Sigmoid colon (tissue), 7 donors: ENCODE measurements around the gene TAS2R60. TPM values are rescaled to one million over a fixed set of nuclear protein-coding genes. Genes with fewer than 3 reads are reported as not detected.
"Not testable (repeated sequence)": the region's sequence is repeated elsewhere in the genome, so short reads cannot be mapped to it uniquely, and the experiment has no call there.

Experiments
- DNase-seq: peaks from one replicate; pipeline ENCODE4 v3.0.0-alpha.2; 2019
- H3K27ac ChIP-seq, 4 donors: fragments of 200-600 bp; sonication (generic); one replicate each; pipeline ENCODE4 v1.5.1; 2016 to 2019; ENCODE audit warnings: mild to moderate bottlenecking in 1 of 4
- H3K27me3 ChIP-seq, 3 donors: fragments of 200-600 bp; sonication (generic); one replicate each; pipeline ENCODE4 v1.5.1; 2019; ENCODE audit warnings: mild to moderate bottlenecking in 1 of 3
- H3K36me3 ChIP-seq, 4 donors: fragments of 200-600 bp; sonication (generic); one replicate each; pipeline ENCODE4 v1.5.1; 2016 to 2019
- H3K4me1 ChIP-seq, 4 donors: fragments of 200-600 bp; sonication (generic); one replicate each; pipeline ENCODE4 v1.5.1; 2017 to 2019
- H3K4me3 ChIP-seq, 4 donors: fragments of 200-600 bp; sonication (generic); one replicate each; pipeline ENCODE4 v1.5.1; 2017 to 2019; ENCODE audit warnings: mild to moderate bottlenecking in 2 of 4, moderate library complexity in 1 of 4
- H3K9me3 ChIP-seq, 4 donors: fragments of 200-600 bp in 3 of 4; sonication (generic) in 3 of 4; one replicate each; pipeline versions ENCODE4 v1.5.1 to v1.6.1; 2013 to 2019
- EP300 ChIP-seq, 4 donors: sonication (generic); formaldehyde crosslinking; IDR thresholded peaks; one replicate each; pipeline ENCODE4 v1.6.1; 2017; ENCODE audit warnings: antibody characterized with exemption in 4 of 4
- POLR2A ChIP-seq, 2 donors: fragments of 450-650 bp; IDR thresholded peaks; one replicate each; pipeline ENCODE4 v1.6.1; 2016; ENCODE audit warnings: antibody characterized with exemption in 2 of 2, mild to moderate bottlenecking in 2 of 2, moderate library complexity in 2 of 2
- POLR2AphosphoS5 ChIP-seq, 4 donors: sonication (generic); formaldehyde crosslinking; IDR thresholded peaks; one replicate each; pipeline ENCODE4 v1.6.1; 2017; ENCODE audit warnings: antibody characterized with exemption in 4 of 4
- WGBS, 2 donors: extraction: QIAGEN DNeasy Blood & Tissue Kit; methylation state at CpG; one replicate each; pipeline ENCODE4 v1.1.7; 2013; 5-methylcytosine and 5-hydroxymethylcytosine counted together
- intact Hi-C: fragments of 100-400 bp; cut with DNase I; formaldehyde crosslinking; loops from one replicate; pipeline ENCODE4 v1.15.1; 2023
- polyA plus RNA-seq, 3 donors: library from polyadenylated mRNA; stranded (reverse); fragments of 200-250 nt; gene quantifications; one replicate each; pipeline ENCODE4 v1.2.3, GENCODE V29; 2013
- total RNA-seq, 4 donors: library from RNA; depleted of rRNA; stranded (reverse); fragments of >200 nt; gene quantifications; one replicate each; pipeline ENCODE4 v1.1.0, GENCODE V29; 2016
- TF ChIP-seq, protein P1 (sequence below), 4 experiments: fragments of 450-650 bp in 3 of 4; fragments of 200-600 bp in 1 of 4; IDR thresholded peaks; one replicate each; pipeline ENCODE4 v1.5.1; 2016 to 2019; ENCODE audit warnings: antibody characterized with exemption in 4 of 4, mild to moderate bottlenecking in 3 of 4, moderate library complexity in 2 of 4
- donor health status: healthy with polysubstance abuse.
- donor health status: Bipolar disorder and iron deficiency.
- donor health status: healthy.

Gene TAS2R60
- total and polyA plus RNA-seq, 7 donors, result not detected

DNA sequence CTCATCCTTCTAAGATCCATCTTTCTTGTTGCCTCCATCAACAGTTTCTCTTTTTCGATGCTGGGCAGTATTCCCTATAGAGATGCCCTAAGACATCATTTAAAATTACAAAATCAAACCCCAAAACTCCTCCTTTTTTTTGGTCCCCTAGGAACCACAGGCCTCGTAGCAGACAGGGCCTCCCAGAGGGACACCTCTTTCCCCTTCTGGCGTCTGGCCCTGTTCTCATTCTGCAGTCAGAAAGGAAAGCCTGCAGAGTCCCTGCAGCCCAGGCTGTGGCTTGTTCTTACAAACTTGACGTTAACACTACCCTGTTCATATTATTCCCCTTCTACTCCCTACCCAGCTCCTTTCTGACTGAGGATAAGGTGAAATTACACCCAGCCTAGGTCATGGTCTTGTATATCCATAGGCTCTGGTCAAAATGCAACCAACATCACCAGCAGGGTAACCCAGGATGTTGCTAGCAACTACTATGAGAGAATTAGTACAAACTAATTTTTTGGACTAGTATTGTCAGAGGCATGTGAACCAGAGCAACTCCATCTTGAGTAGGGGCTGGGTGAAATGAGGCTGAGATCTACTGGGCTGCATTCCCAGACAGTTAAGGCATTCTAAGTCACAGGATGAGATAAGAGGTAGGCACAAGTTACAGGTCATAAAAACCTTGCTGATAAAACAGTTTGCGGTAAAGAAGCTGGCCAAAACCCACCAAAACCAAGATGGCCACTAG is 31.1 kb upstream of the TAS2R60 start:
- H3K27me3 ChIP-seq, result no peaks in the 10 kb centered on the region
- H3K4me3 ChIP-seq, result no peak overlapping the region
- TF ChIP-seq, protein P1, sequence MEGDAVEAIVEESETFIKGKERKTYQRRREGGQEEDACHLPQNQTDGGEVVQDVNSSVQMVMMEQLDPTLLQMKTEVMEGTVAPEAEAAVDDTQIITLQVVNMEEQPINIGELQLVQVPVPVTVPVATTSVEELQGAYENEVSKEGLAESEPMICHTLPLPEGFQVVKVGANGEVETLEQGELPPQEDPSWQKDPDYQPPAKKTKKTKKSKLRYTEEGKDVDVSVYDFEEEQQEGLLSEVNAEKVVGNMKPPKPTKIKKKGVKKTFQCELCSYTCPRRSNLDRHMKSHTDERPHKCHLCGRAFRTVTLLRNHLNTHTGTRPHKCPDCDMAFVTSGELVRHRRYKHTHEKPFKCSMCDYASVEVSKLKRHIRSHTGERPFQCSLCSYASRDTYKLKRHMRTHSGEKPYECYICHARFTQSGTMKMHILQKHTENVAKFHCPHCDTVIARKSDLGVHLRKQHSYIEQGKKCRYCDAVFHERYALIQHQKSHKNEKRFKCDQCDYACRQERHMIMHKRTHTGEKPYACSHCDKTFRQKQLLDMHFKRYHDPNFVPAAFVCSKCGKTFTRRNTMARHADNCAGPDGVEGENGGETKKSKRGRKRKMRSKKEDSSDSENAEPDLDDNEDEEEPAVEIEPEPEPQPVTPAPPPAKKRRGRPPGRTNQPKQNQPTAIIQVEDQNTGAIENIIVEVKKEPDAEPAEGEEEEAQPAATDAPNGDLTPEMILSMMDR (IDR thresholded peaks at IDR 0.05), result no peak
- TF ChIP-seq EP300 (IDR thresholded peaks at IDR 0.05) (no peak), POLR2A (IDR thresholded peaks at IDR 0.05) (no peak), POLR2AphosphoS5 (IDR thresholded peaks at IDR 0.05) (no peak)
- peaks cover 0 to 41% (median 25%) of the 10 kb centered on the region in 4 donors for H3K4me1 ChIP-seq
- no peaks in the 10 kb centered on the region for H3K9me3 ChIP-seq
- no peaks in the 10 kb centered on the region for H3K36me3 ChIP-seq
- peak overlapping the region in 1 of 4 donors; percentile 65 for H3K27ac ChIP-seq
- 65 to 69% methylated on average over 5 of the region's 5 CpGs for WGBS, 2 donors
- intact Hi-C loops, result loop anchor here (5.0 kb wide), 1 partner anchor 50 kb away; the partner anchor contains the start of gene FAM131B
- DNase-seq, result no peak

DNA sequence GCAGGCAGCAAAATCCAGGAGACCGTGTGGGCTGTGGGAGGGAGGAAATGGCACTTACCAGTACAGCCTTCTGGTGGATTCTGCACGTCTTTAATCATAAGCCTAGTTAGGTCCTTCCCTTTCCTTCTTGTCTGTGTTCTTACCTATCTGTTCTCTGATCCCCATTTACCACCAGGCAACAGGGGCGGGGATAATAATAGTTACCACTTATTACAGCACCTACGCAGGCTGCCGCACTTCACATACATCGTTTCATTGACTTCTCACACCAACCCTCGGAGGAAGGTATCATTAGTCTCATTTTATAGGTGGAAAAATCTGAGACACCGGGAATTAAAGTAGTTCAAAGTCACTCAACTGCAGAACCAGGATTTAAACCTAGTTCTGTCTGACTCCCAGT is 30.1 kb upstream of the TAS2R60 start:
- Histone ChIP-seq H3K27ac (no peak overlapping the region), H3K4me1 (peaks cover 0 to 41% (median 23%) of the 10 kb centered on the region in 4 donors), H3K36me3 (no peaks in the 10 kb centered on the region), H3K9me3 (no peaks in the 10 kb centered on the region), H3K4me3 (no peak overlapping the region), H3K27me3 (no peaks in the 10 kb centered on the region)
- intact Hi-C loops, result loop anchor here (5.0 kb wide), 1 partner anchor 51 kb away; the partner anchor contains the start of gene FAM131B
- TF ChIP-seq, protein P1 (IDR thresholded peaks at IDR 0.05), result no peak
- TF ChIP-seq EP300 (IDR thresholded peaks at IDR 0.05) (no peak), POLR2AphosphoS5 (IDR thresholded peaks at IDR 0.05) (no peak), POLR2A (IDR thresholded peaks at IDR 0.05) (no peak)
- DNase-seq, result no peak
- WGBS, 2 donors, result 87 to 90% methylated on average over 8 of the region's 8 CpGs

DNA sequence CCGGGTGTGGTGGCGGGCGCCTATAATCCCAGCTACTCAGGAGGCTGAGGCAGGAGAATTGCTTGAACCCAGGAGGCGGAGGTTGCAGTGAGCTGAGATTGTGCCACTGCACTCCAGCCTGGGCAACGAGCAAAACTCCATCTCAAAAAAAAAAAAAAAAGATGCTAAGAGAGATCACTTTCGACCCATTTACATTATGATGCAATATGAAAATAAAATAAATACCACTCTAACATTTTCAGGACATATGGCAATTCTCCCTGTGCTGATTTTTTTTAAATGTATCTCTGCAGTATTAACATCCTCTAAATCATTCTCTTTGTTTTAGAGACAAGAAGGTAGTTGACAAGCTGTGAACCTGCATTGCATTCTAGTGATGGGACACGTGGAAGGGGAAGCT is 28.0 kb upstream of the TAS2R60 start:
- not testable (repeated sequence) for H3K27ac ChIP-seq, H3K9me3 ChIP-seq, H3K27me3 ChIP-seq, H3K36me3 ChIP-seq, DNase-seq, H3K4me3 ChIP-seq
- WGBS, 2 donors, result 80 to 87% methylated on average over 7 of the region's 7 CpGs
- peaks cover 0 to 22% (median 10%) of the 10 kb centered on the region in 4 donors for H3K4me1 ChIP-seq
- intact Hi-C loops, result loop anchor here (5.0 kb wide), 2 partner anchors 33 to 113 kb away; partner anchors contain the start of gene ZYX

DNA sequence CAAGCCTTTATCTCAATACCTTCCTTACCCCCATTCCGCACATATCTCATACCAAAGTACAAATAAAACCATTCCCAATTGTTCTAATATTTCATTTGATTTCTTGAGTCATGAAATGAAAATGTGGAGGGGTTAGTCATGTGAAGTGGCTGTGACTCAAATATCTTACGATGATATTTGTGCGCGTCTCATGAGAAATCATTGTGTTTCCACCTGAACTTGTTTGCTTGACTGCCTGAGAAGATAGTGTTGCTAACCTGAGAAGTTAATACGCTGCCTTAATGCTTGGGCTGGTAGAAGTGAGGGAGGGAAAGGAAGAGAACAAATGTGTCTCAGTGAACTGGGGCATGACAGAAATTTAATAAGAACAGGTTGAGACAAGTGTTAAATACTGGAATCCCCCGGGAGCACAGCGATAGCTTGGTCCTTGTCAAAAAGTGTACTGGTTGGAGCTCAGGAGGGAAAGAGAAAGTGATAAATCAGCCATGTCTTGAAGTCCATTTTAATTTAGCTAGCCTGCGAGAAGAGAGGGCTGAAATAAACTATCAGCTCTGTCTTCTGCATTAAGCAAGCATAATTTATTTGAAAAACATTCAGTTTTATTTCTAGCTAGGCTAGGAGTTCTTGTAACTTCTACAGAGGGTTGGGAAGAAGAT is 27.4 kb upstream of the TAS2R60 start:
- Histone ChIP-seq H3K36me3 (no peaks in the 10 kb centered on the region), H3K9me3 (no peaks in the 10 kb centered on the region), H3K4me1 (peaks cover 0 to 16% (median 5%) of the 10 kb centered on the region in 4 donors), H3K27ac (peak overlapping the region in 1 of 4 donors; percentile 4), H3K27me3 (no peaks in the 10 kb centered on the region), H3K4me3 (no peak overlapping the region)
- TF ChIP-seq EP300 (IDR thresholded peaks at IDR 0.05) (no peak), POLR2A (IDR thresholded peaks at IDR 0.05) (no peak), POLR2AphosphoS5 (IDR thresholded peaks at IDR 0.05) (no peak)
- TF ChIP-seq, protein P1 (IDR thresholded peaks at IDR 0.05), result no peak
- WGBS, 2 donors, result 80 to 86% methylated on average over 8 of the region's 8 CpGs
- intact Hi-C loops, result loop anchor here (1.0 to 5.0 kb wide), 3 partner anchors 34 to 176 kb away; partner anchors contain the start of gene ZYX
- DNase-seq, result no peak

DNA sequence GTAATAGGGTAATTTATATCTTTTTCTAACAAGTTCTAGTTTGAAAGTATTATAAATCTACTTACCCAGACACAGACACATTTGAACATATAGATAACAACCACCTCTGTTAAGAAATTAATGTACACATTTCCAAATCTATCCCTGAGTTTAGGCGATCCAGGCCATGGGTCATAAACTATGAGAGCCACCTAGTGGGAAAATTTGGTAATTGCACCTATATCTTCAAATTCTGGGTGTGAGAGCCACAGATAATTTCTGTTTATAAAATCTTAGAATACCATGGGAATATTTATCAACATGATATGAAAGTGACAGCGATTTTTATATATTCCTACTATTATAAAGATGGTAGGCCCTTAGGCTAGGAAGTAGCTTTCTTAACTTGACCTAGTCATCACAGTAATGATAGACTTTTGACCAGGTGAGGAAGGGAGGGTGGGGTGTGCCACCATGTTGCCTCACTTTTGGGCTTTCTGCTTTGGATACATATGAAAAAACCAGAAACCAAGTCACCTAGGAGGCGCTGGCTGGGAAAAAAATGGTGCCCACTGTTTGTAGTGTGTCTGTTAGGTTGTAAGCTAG is 26.6 kb upstream of the TAS2R60 start:
- WGBS, 2 donors, result 3 to 13% methylated on average over 3 of the region's 3 CpGs
- no peaks in the 10 kb centered on the region for H3K27me3 ChIP-seq
- H3K4me1 ChIP-seq, result peaks cover 0 to 8% (median 0%) of the 10 kb centered on the region in 4 donors
- H3K9me3 ChIP-seq, result no peaks in the 10 kb centered on the region
- H3K4me3 ChIP-seq, result no peak overlapping the region
- TF ChIP-seq, protein P1 (IDR thresholded peaks at IDR 0.05), result peak; percentile 33 to 70 (median 62)
- TF ChIP-seq EP300 (IDR thresholded peaks at IDR 0.05), result no peak
- intact Hi-C loops, result loop anchor here (1.0 to 5.0 kb wide), 3 partner anchors 34 to 176 kb away; partner anchors contain the start of gene ZYX
- no peak for DNase-seq
- H3K36me3 ChIP-seq, result no peaks in the 10 kb centered on the region
- H3K27ac ChIP-seq, result no peak overlapping the region
